SK-N-MC (cell line): ENCODE measurements around the gene AGAP3.

ENCODE experiments used
- EZH2 ChIP-seq: fragments of 200-600 bp; sonication (generic); IDR thresholded peaks from one replicate; pipeline ENCODE4 v1.6.1; 2017; ENCODE audit warnings: antibody characterized with exemption
- FOXP2 ChIP-seq: optimal IDR thresholded peaks from 2 replicates; pipeline ENCODE3; 2011; ENCODE audit warnings: mild to moderate bottlenecking, moderate library complexity; ENCODE audit not compliant: insufficient read depth; ENCODE audit errors: extremely low read length, control extremely low read depth
- POLR2AphosphoS5 ChIP-seq: IDR thresholded peaks from 2 replicates; pipeline ENCODE4 v1.6.1; 2012; ENCODE audit warnings: mild to moderate bottlenecking, low read depth, low read length, borderline replicate concordance

GRCh38 chr7:151168787-151169162, 82.5 kb downstream of the AGAP3 start:
- no peak for TF ChIP-seq POLR2AphosphoS5
- TF ChIP-seq EZH2 = no peak
- TF ChIP-seq FOXP2 = no peak
